Kidney (tissue), 14 donors: Measurements from ENCODE around the gene CSNK1G1. TPM values are rescaled to one million over a fixed set of nuclear protein-coding genes. Genes with fewer than 3 reads are reported as not detected.
"Not testable (repeated sequence)": the region's sequence is repeated elsewhere in the genome, so short reads cannot be mapped to it uniquely, and the experiment has no call there.

ENCODE experiments used
- DNase-seq, 5 donors: peaks; one replicate each; pipeline ENCODE4 v3.0.0-alpha.2; 2013 to 2020
- FAIRE-seq: peaks from 2 replicates; lab custom pipeline; 2012; peaks lifted over from hg19 to GRCh38; lab: Jason Lieb, UNC
- H3K27ac ChIP-seq, 2 donors: one replicate each; pipeline ENCODE4 v1.7.0; 2013; ENCODE audit warnings: low read depth in 2 of 2, low read length in 2 of 2, inconsistent platforms in 1 of 2
- H3K27me3 ChIP-seq: one replicate; pipeline ENCODE4 v1.7.1; 2013; ENCODE audit warnings: low read length, inconsistent platforms; ENCODE audit not compliant: control insufficient read depth, insufficient read depth
- H3K36me3 ChIP-seq, 3 donors: one replicate each; pipeline versions ENCODE4 v1.7.0 to v1.7.1; 2013; ENCODE audit warnings: low read length in 3 of 3, control low read depth in 1 of 3, inconsistent platforms in 1 of 3; ENCODE audit not compliant: insufficient read depth in 3 of 3, control insufficient read depth in 2 of 3
- H3K4me1 ChIP-seq, 3 donors: one replicate each; pipeline versions ENCODE4 v1.7.0 to v1.7.1; 2013; ENCODE audit warnings: low read length in 3 of 3, inconsistent platforms in 1 of 3, low read depth in 1 of 3; ENCODE audit not compliant: control insufficient read depth in 2 of 3, insufficient read depth in 2 of 3
- H3K4me3 ChIP-seq, 3 donors: one replicate each; pipeline versions ENCODE4 v1.7.0 to v1.8.1; 2013; ENCODE audit warnings: low read length in 3 of 3, control low read depth in 1 of 3, inconsistent platforms in 1 of 3
- H3K9ac ChIP-seq, 3 donors: one replicate each; pipeline versions ENCODE4 v1.7.0 to v1.7.1; 2013; ENCODE audit warnings: low read length in 3 of 3, control low read depth in 1 of 3, inconsistent platforms in 1 of 3
- H3K9me3 ChIP-seq, 3 donors: one replicate each; pipeline versions ENCODE4 v1.7.0 to v1.7.1; 2013; ENCODE audit warnings: low read length in 3 of 3, control low read depth in 1 of 3, inconsistent platforms in 1 of 3; ENCODE audit not compliant: control insufficient read depth in 2 of 3, insufficient read depth in 1 of 3
- CTCF ChIP-seq: IDR thresholded peaks from 3 replicates; pipeline ENCODE4 v1.5.1; 2012; ENCODE audit warnings: mild to moderate bottlenecking, moderate library complexity, borderline replicate concordance; ENCODE audit not compliant: insufficient read depth; ENCODE audit errors: extremely low read depth
- intact Hi-C: fragments of 100-400 bp; cut with DNase I; formaldehyde crosslinking; loops from one replicate; pipeline ENCODE4 v1.11.1; 2022
- polyA plus RNA-seq: library from polyadenylated mRNA; stranded (reverse); fragments of 350-450 nt; fragmentation: Illumina TruSeq; extraction: RNeasy Lipid Tissue Mini Kit (QIAGEN cat#74804); gene quantifications from one replicate; pipeline ENCODE4 v1.2.3, GENCODE V29; 2014; ENCODE audit warnings: low read depth, low replicate concordance; ENCODE audit not compliant: insufficient read depth
- total RNA-seq: library from RNA; stranded (reverse); fragmentation: NEBNext Ultra II Directional; extraction: Animal tissue kit (Norgen Biotek cat#: 25700); gene quantifications from one replicate; pipeline ENCODE4 v1.2.1, GENCODE V29; 2021
- donor health status: control.
- donor health status: control.
- donor health status: control.
- donor health status: control.
- donor health status: control.
- donor health status: DM: yes; HTN: yes; CAD: no.
- donor health status: Normal renal cell carcinoma (clear cell type).

The CSNK1G1 gene
- total and polyA plus RNA-seq, 2 donors from 2014 or later = 5.0 to 25.8 TPM

GRCh38 chr15:64348455-64348854 is 7.5 kb downstream of the CSNK1G1 start:
- DNase-seq (no peak), FAIRE-seq (no peak)
- no peak overlapping the region for H3K4me3 ChIP-seq
- peaks cover 0 to 9% (median 0%) of the 10 kb centered on the region in 3 donors for H3K4me1 ChIP-seq
- no peaks in the 10 kb centered on the region for H3K27me3 ChIP-seq
- H3K27ac ChIP-seq = no peak overlapping the region
- H3K9me3 ChIP-seq = no peaks in the 10 kb centered on the region
- intact Hi-C loops = no loop called here
- no peak for TF ChIP-seq CTCF
- H3K9ac ChIP-seq = no peak overlapping the region
- no peaks in the 10 kb centered on the region for H3K36me3 ChIP-seq

GRCh38 chr15:64346242-64346641 is 9.7 kb downstream of the CSNK1G1 start:
- FAIRE-seq = peak; percentile 82
- H3K27ac ChIP-seq, H3K9me3 ChIP-seq, H3K4me3 ChIP-seq, H3K27me3 ChIP-seq, DNase-seq, H3K4me1 ChIP-seq, H3K9ac ChIP-seq, H3K36me3 ChIP-seq, intact Hi-C loops: not testable (repeated sequence)

GRCh38 chr15:64344651-64345294 is 11.2 kb downstream of the CSNK1G1 start:
- no peaks in the 10 kb centered on the region for H3K36me3 ChIP-seq
- FAIRE-seq (no peak), DNase-seq (no peak)
- H3K27me3 ChIP-seq = no peaks in the 10 kb centered on the region
- H3K27ac ChIP-seq = no peak overlapping the region
- H3K4me1 ChIP-seq = peaks cover 0 to 9% (median 0%) of the 10 kb centered on the region in 3 donors
- TF ChIP-seq CTCF = no peak
- no peak overlapping the region for H3K4me3 ChIP-seq
- intact Hi-C loops = no loop called here
- no peak overlapping the region for H3K9ac ChIP-seq
- no peaks in the 10 kb centered on the region for H3K9me3 ChIP-seq

GRCh38 chr15:64343841-64344240 is 12.1 kb downstream of the CSNK1G1 start:
- Histone ChIP-seq H3K4me3 (no peak overlapping the region), H3K36me3 (no peaks in the 10 kb centered on the region), H3K27ac (no peak overlapping the region), H3K4me1 (peaks cover 0 to 9% (median 0%) of the 10 kb centered on the region in 3 donors), H3K27me3 (no peaks in the 10 kb centered on the region), H3K9me3 (no peaks in the 10 kb centered on the region), H3K9ac (no peak overlapping the region)
- FAIRE-seq (no peak), DNase-seq (no peak)
- TF ChIP-seq CTCF = no peak
- intact Hi-C loops = no loop called here
